GM23338 (cell line): ENCODE measurements around the gene VAV3. TPM values are rescaled to one million over a fixed set of nuclear protein-coding genes. Genes with fewer than 3 reads are reported as not detected.

Source experiments
- ATAC-seq: fragments of 200-7000 bp; cut with Tn5 transposase; 3 replicates; pipeline ENCODE4 v1.9.1; 2020
- DNase-seq: peaks from one replicate; pipeline ENCODE4 v3.0.0-alpha.2; 2015; ENCODE audit warnings: low spot score
- H2AFZ ChIP-seq: fragments of 200-600 bp; sonication (generic); 2 replicates; pipeline ENCODE4 v1.8.0; 2016; ENCODE audit warnings: antibody characterized with exemption, mild to moderate bottlenecking, moderate library complexity
- H3F3A ChIP-seq: fragments of 200-600 bp; sonication (generic); replicated peaks from 2 replicates; pipeline ENCODE4 v1.8.0; 2017; ENCODE audit warnings: antibody characterized with exemption, mixed run types, low read depth
- H3K27ac ChIP-seq: fragments of 200-600 bp; sonication (generic); 2 replicates; pipeline ENCODE4 v1.6.1; 2016; ENCODE audit warnings: low read depth
- H3K27me3 ChIP-seq: fragments of 200-600 bp; sonication (generic); 2 replicates; pipeline ENCODE4 v1.8.0; 2016; ENCODE audit warnings: mild to moderate bottlenecking, mixed run types, moderate library complexity; ENCODE audit not compliant: insufficient read depth
- H3K36me3 ChIP-seq: fragments of 200-600 bp; sonication (generic); 2 replicates; pipeline ENCODE4 v1.8.0; 2016; ENCODE audit warnings: mild to moderate bottlenecking; ENCODE audit not compliant: insufficient read depth
- H3K4me1 ChIP-seq: fragments of 200-600 bp; sonication (generic); 2 replicates; pipeline ENCODE4 v1.8.0; 2016; ENCODE audit warnings: mild to moderate bottlenecking, moderate library complexity; ENCODE audit not compliant: insufficient read depth
- H3K4me2 ChIP-seq: fragments of 200-600 bp; sonication (generic); 2 replicates; pipeline ENCODE4 v1.7.1; 2017; ENCODE audit warnings: mixed run types
- H3K4me3 ChIP-seq: fragments of 200-600 bp; sonication (generic); 2 replicates; pipeline ENCODE4 v1.6.1; 2016; ENCODE audit warnings: mixed run types
- H3K79me2 ChIP-seq: fragments of 200-600 bp; sonication (generic); replicated peaks from 2 replicates; pipeline ENCODE4 v1.8.0; 2017; ENCODE audit warnings: mild to moderate bottlenecking; ENCODE audit not compliant: insufficient read depth
- H3K9me2 ChIP-seq: fragments of 200-600 bp; sonication (generic); 2 replicates; pipeline ENCODE4 v1.8.0; 2017; ENCODE audit not compliant: insufficient read depth
- H4K20me1 ChIP-seq: fragments of 200-600 bp; sonication (generic); replicated peaks from 2 replicates; pipeline ENCODE4 v1.8.0; 2017; ENCODE audit warnings: mild to moderate bottlenecking; ENCODE audit not compliant: insufficient read depth
- H3K27ac Mint-ChIP-seq: 2 replicates; pipeline ENCODE4 v1.8.0; 2020; ENCODE audit warnings: inconsistent platforms, mild to moderate bottlenecking, moderate library complexity, mixed read lengths
- H3K27me3 Mint-ChIP-seq: 3 replicates; pipeline ENCODE4 v1.8.0; 2022; ENCODE audit warnings: low read depth, mild to moderate bottlenecking, moderate library complexity, mixed read lengths, inconsistent platforms; ENCODE audit not compliant: insufficient read depth, poor library complexity
- H3K36me3 Mint-ChIP-seq: 3 replicates; pipeline ENCODE4 v1.8.0; 2021; ENCODE audit warnings: low read depth, mild to moderate bottlenecking, inconsistent platforms, moderate library complexity, mixed read lengths
- H3K4me1 Mint-ChIP-seq: 3 replicates; pipeline ENCODE4 v1.8.0; 2020; ENCODE audit warnings: mild to moderate bottlenecking, inconsistent platforms, mixed read lengths
- H3K4me3 Mint-ChIP-seq: 3 replicates; pipeline ENCODE4 v1.8.0; 2021; ENCODE audit warnings: moderate library complexity, mild to moderate bottlenecking, inconsistent platforms, mixed read lengths
- H3K9me3 Mint-ChIP-seq: 3 replicates; pipeline ENCODE4 v1.8.0; 2020; ENCODE audit warnings: moderate library complexity, mild to moderate bottlenecking, inconsistent platforms, mixed read lengths
- EZH2phosphoT487 ChIP-seq: fragments of 200-600 bp; sonication (generic); IDR thresholded peaks from one replicate; pipeline ENCODE4 v1.8.1; 2018; ENCODE audit warnings: antibody characterized with exemption; ENCODE audit not compliant: unreplicated experiment
- JUNB ChIP-seq: IDR thresholded peaks from one replicate; pipeline ENCODE4 v1.6.1; 2016; ENCODE audit warnings: antibody characterized with exemption; ENCODE audit not compliant: unreplicated experiment
- POLR2AphosphoS5 ChIP-seq: IDR thresholded peaks from 2 replicates; pipeline ENCODE4 v1.6.1; 2016; ENCODE audit warnings: antibody characterized with exemption, low read depth
- STAT1 ChIP-seq: IDR thresholded peaks from one replicate; pipeline ENCODE4 v1.6.1; 2016; ENCODE audit warnings: antibody characterized with exemption; ENCODE audit not compliant: unreplicated experiment
- ZNF331 ChIP-seq: fragments of 250-450 bp; sonication (Bioruptor Pico); IDR thresholded peaks from 2 replicates; pipeline ENCODE4 v1.5.0; 2020; ENCODE audit warnings: low read depth, mild to moderate bottlenecking, moderate library complexity
- long read RNA-seq: library from polyadenylated mRNA; unstranded; transcript quantifications from one replicate; pipeline ENCODE4 v2.0.0, GENCODE V29; 2020; ENCODE audit not compliant: unreplicated experiment
- polyA plus RNA-seq: library from polyadenylated mRNA; unstranded; fragments of >200 nt; fragmentation: Nextera tagmentation; extraction: Ambion mirVana; gene quantifications from 2 replicates; pipeline ENCODE4 v1.2.1, GENCODE V29; 2016
- total RNA-seq: library from RNA; depleted of rRNA; stranded (reverse); fragments of >200 nt; shearing (Covaris generic); gene quantifications from 2 replicates; pipeline ENCODE4 v1.2.3, GENCODE V29; 2014; rRNA removed
- TF ChIP-seq, protein P1 (sequence below): IDR thresholded peaks from 2 replicates; pipeline ENCODE4 v1.6.1; 2016; ENCODE audit warnings: antibody characterized with exemption
- TF ChIP-seq, protein P2 (sequence below), 2 experiments: fragments of 200-600 bp in 1 of 2; sonication (generic) in 1 of 2; conservative IDR thresholded peaks; 2 replicates each; pipeline versions ENCODE4 v1.5.1 to v1.6.1; 2016 to 2017; ENCODE audit warnings: antibody characterized with exemption in 2 of 2, low read depth in 2 of 2, mild to moderate bottlenecking in 2 of 2, moderate library complexity in 1 of 2

The VAV3 gene, protein sequence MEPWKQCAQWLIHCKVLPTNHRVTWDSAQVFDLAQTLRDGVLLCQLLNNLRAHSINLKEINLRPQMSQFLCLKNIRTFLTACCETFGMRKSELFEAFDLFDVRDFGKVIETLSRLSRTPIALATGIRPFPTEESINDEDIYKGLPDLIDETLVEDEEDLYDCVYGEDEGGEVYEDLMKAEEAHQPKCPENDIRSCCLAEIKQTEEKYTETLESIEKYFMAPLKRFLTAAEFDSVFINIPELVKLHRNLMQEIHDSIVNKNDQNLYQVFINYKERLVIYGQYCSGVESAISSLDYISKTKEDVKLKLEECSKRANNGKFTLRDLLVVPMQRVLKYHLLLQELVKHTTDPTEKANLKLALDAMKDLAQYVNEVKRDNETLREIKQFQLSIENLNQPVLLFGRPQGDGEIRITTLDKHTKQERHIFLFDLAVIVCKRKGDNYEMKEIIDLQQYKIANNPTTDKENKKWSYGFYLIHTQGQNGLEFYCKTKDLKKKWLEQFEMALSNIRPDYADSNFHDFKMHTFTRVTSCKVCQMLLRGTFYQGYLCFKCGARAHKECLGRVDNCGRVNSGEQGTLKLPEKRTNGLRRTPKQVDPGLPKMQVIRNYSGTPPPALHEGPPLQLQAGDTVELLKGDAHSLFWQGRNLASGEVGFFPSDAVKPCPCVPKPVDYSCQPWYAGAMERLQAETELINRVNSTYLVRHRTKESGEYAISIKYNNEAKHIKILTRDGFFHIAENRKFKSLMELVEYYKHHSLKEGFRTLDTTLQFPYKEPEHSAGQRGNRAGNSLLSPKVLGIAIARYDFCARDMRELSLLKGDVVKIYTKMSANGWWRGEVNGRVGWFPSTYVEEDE
- total RNA-seq: 11.3 and 11.4 TPM in 2 replicates
- 3.0 and 3.4 TPM in 2 replicates for polyA plus RNA-seq
- long read RNA-seq, partial matches to known transcripts: 0 of 1 reads
- long read RNA-seq, other reads (novel, unspliced or antisense): 1 of 1 reads

DNA sequence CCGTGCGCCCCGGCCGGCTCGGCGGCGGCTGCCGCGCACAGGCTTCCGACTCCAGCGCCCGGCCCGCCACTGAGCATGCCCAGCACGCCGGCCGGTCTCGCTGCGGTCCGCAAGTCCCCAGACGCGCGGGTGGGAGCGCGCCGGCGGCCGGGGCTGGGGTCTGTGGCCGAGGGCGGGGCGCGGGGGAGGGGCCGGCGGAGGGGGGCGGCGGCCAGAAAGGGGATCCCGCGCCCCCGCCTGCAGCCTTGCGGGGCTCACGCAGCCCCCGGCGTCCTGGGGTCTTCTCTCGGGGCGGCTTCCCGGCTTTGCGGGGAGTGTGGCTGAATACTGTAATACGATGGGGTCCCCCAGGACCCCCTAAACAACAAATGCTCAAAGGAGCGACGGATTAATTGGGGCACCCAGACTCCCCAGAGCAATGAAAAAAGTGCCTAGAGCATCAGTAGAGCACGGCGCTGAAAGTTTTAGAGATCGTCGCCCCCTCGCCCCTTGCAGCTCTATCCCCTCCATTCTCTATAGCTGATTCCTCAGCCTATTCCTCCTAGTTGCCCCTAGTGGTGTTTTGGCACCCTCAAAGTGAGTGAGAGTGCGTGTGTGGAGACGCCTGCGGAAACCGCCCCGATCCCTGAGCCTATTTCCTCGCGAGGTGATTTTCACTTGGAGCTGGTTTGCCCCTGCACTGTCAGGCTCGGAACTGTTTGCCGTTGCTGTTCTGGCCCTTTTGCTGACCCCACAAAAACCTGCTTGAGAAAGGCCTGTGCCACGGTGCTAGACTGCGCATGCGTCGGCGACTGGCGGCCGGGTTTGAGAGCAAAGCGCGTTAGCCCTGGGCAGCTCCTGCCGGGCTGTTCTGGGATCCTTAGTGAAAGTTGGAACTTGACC is at the start of gene VAV3:
VAV3 (minus strand) TSS at position 71 of the 882 bp plus-strand sequence. CDS start 311 bp downstream, outside the sequence.
- Histone ChIP-seq H3K4me3 (peak within 1 kb of the TSS; percentile 96), H3K4me1 (peaks cover 14% of the 10 kb centered on the region), H3K27me3 (peaks cover 26% of the 10 kb centered on the region), H2AFZ (peak within 1 kb of the TSS; percentile 97), H3K79me2 (peaks cover 12% of the 10 kb centered on the region; the same call in 1 of the 2 replicates), H3K27ac (0 out of 2 replicates have a peak within 1 kb of the TSS, but pooled peaks have one; percentile 9), H3K4me2 (peak within 1 kb of the TSS; percentile 99), H4K20me1 (no peaks in the 10 kb centered on the region), H3K36me3 (no peaks in the 10 kb centered on the region), H3F3A (peaks cover 3% of the 10 kb centered on the region; the same call in 1 of the 2 replicates), H3K9me2 (no peaks in the 10 kb centered on the region)
- H3K4me1 Mint-ChIP-seq: peaks cover 11% of the 10 kb centered on the region; the same call in 2 of the 3 replicates
- no peaks in the 10 kb centered on the region for H3K36me3 Mint-ChIP-seq
- DNase-seq (peak; percentile 90), ATAC-seq (peak; percentile 74)
- peaks cover 13% of the 10 kb centered on the region for H3K27me3 Mint-ChIP-seq
- H3K4me3 Mint-ChIP-seq: peak within 1 kb of the TSS; percentile 93
- peak within 1 kb of the TSS; percentile 89 for H3K27ac Mint-ChIP-seq
- TF ChIP-seq ZNF331 (CRISPR knock-in tag) (no peak), POLR2AphosphoS5 (peak; percentile 63), STAT1 (no peak), JUNB (no peak), EZH2phosphoT487 (no peak)
- TF ChIP-seq, protein P1, sequence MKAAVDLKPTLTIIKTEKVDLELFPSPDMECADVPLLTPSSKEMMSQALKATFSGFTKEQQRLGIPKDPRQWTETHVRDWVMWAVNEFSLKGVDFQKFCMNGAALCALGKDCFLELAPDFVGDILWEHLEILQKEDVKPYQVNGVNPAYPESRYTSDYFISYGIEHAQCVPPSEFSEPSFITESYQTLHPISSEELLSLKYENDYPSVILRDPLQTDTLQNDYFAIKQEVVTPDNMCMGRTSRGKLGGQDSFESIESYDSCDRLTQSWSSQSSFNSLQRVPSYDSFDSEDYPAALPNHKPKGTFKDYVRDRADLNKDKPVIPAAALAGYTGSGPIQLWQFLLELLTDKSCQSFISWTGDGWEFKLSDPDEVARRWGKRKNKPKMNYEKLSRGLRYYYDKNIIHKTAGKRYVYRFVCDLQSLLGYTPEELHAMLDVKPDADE: no peak
- TF ChIP-seq, protein P2, sequence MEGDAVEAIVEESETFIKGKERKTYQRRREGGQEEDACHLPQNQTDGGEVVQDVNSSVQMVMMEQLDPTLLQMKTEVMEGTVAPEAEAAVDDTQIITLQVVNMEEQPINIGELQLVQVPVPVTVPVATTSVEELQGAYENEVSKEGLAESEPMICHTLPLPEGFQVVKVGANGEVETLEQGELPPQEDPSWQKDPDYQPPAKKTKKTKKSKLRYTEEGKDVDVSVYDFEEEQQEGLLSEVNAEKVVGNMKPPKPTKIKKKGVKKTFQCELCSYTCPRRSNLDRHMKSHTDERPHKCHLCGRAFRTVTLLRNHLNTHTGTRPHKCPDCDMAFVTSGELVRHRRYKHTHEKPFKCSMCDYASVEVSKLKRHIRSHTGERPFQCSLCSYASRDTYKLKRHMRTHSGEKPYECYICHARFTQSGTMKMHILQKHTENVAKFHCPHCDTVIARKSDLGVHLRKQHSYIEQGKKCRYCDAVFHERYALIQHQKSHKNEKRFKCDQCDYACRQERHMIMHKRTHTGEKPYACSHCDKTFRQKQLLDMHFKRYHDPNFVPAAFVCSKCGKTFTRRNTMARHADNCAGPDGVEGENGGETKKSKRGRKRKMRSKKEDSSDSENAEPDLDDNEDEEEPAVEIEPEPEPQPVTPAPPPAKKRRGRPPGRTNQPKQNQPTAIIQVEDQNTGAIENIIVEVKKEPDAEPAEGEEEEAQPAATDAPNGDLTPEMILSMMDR (conservative IDR thresholded peaks at IDR 0.05; ENCODE audit: low read depth in 2 of 2): peak; percentile 10 to 31; a peak in 2 of 4 replicates
- no peaks in the 10 kb centered on the region for H3K9me3 Mint-ChIP-seq
